Activated T-helper 2 cell treated with anti-CD3 and anti-CD28 coated beads, Interferon-gamma antibody, Interleukin-2, Interleukin-4, amounts not matched to agents 10 μg/mL and 5 μg/mL and 100 μg/mL, durations not matched to agents 14 hours and 24 hours and 36 hours (primary cell): ENCODE results near the gene SLC7A6. TPM values are rescaled to one million over a fixed set of nuclear protein-coding genes. Genes with fewer than 3 reads are reported as not detected.

ENCODE experiments used
- DNase-seq: peaks from one replicate; pipeline ENCODE4 v3.0.0; 2021; ENCODE audit warnings: low spot score
- H3K27ac Mint-ChIP-seq: one replicate; pipeline ENCODE4 v1.8.0; 2021; ENCODE audit warnings: mixed read lengths
- H3K27me3 Mint-ChIP-seq: one replicate; pipeline ENCODE4 v1.8.0; 2021; ENCODE audit warnings: low read depth, mixed read lengths
- H3K36me3 Mint-ChIP-seq: one replicate; pipeline ENCODE4 v1.8.0; 2021; ENCODE audit warnings: low read depth, mixed read lengths
- H3K4me1 Mint-ChIP-seq: one replicate; pipeline ENCODE4 v1.8.0; 2021; ENCODE audit warnings: low read depth, mixed read lengths
- H3K4me3 Mint-ChIP-seq: one replicate; pipeline ENCODE4 v1.8.0; 2021; ENCODE audit warnings: low read depth, mild to moderate bottlenecking, moderate library complexity, mixed read lengths
- H3K9me3 Mint-ChIP-seq: one replicate; pipeline ENCODE4 v1.8.0; 2021; ENCODE audit warnings: mixed read lengths
- intact Hi-C: fragments of 100-400 bp; cut with micrococcal nuclease; formaldehyde crosslinking; loops from one replicate; pipeline ENCODE4 v1.15.1; 2023
- total RNA-seq: library from RNA; stranded (reverse); gene quantifications from 2 replicates; pipeline ENCODE4 v1.2.3, GENCODE V29; 2022

Gene SLC7A6
- total RNA-seq, 1 donor from 2014 or later, result 107 TPM

DNA sequence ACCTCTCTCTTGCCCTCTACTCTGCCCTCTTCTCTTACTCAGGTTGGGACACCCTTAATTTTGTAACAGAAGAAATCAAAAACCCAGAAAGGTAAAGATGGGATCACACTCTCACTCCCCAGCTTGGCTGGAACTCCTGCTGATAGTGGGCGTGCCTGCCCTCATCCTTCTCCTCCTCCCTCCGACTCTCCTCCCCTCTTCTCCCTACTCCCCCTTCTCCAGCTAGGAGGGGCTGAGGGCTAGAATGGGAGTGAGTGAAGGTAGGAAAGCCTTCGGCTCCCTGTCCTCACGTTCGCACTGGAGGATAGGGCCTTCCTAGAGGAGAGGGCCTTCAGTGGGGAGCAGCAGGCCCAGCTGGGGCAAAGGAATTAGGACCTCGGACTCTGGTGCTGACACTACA lies 26.1 kb downstream of the SLC7A6 start:
- no peaks in the 10 kb centered on the region for H3K9me3 Mint-ChIP-seq
- no peak for DNase-seq
- peak overlapping the region; percentile 45 for H3K4me3 Mint-ChIP-seq
- no peaks in the 10 kb centered on the region for H3K27me3 Mint-ChIP-seq
- intact Hi-C loops, result no loop called here
- peak overlapping the region; percentile 94 for H3K27ac Mint-ChIP-seq
- peaks cover 82% of the 10 kb centered on the region for H3K36me3 Mint-ChIP-seq
- H3K4me1 Mint-ChIP-seq, result peaks cover 66% of the 10 kb centered on the region

DNA sequence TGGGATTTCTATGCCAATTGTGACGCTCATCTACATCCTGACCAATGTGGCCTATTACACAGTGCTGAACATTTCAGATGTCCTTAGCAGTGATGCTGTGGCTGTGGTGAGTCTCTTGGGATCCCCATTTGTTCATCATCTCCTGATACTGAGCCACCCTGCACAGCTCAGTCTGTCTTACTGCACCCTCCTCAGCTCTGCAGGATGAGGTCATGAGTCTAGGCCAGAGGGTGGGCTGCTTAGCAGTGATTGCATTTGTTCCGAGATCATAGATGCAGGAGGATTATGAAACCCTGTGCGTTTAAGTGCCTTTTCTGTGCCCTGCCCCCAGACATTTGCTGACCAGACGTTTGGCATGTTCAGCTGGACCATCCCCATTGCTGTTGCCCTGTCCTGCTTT lies 26.9 kb downstream of the SLC7A6 start:
- H3K27me3 Mint-ChIP-seq, result no peaks in the 10 kb centered on the region
- H3K4me3 Mint-ChIP-seq, result no peak overlapping the region
- peaks cover 58% of the 10 kb centered on the region for H3K4me1 Mint-ChIP-seq
- intact Hi-C loops, result no loop called here
- peak overlapping the region; percentile 79 for H3K27ac Mint-ChIP-seq
- no peaks in the 10 kb centered on the region for H3K9me3 Mint-ChIP-seq
- no peak for DNase-seq
- H3K36me3 Mint-ChIP-seq, result peaks cover 85% of the 10 kb centered on the region

DNA sequence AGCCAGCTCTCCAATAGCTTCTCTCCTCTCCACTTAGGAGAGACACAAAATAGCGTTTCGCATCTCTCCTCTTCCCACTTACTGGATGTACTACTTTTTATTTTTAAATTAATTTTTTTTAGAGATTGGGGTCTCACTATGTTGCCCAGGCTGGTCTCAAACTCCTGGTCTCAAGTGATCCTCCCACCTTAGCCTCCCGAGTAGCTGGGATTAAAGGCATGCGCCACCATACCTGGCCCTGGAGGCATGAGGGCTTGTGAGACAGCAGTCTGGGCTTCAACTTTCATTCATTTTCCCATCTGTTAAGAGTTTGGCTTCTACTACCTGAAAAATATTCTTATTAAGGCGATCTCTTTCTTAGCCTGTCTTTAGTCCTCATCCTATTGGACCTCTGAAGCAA lies 28.1 kb downstream of the SLC7A6 start:
- intact Hi-C loops, result no loop called here
- Mint-ChIP-seq H3K4me1 (peaks cover 50% of the 10 kb centered on the region), H3K27ac (peak overlapping the region; percentile 34), H3K36me3 (peaks cover 87% of the 10 kb centered on the region), H3K4me3 (no peak overlapping the region), H3K27me3 (no peaks in the 10 kb centered on the region), H3K9me3 (no peaks in the 10 kb centered on the region)
- DNase-seq, result no peak

GRCh38 chr16:68296291-68296690 lies 32.0 kb downstream of the SLC7A6 start:
- no peaks in the 10 kb centered on the region for H3K9me3 Mint-ChIP-seq
- peak overlapping the region; percentile 29 for H3K27ac Mint-ChIP-seq
- peaks cover 92% of the 10 kb centered on the region for H3K36me3 Mint-ChIP-seq
- peaks cover 19% of the 10 kb centered on the region for H3K4me1 Mint-ChIP-seq
- intact Hi-C loops, result no loop called here
- DNase-seq, result no peak
- H3K27me3 Mint-ChIP-seq, result no peaks in the 10 kb centered on the region
- no peak overlapping the region for H3K4me3 Mint-ChIP-seq

DNA sequence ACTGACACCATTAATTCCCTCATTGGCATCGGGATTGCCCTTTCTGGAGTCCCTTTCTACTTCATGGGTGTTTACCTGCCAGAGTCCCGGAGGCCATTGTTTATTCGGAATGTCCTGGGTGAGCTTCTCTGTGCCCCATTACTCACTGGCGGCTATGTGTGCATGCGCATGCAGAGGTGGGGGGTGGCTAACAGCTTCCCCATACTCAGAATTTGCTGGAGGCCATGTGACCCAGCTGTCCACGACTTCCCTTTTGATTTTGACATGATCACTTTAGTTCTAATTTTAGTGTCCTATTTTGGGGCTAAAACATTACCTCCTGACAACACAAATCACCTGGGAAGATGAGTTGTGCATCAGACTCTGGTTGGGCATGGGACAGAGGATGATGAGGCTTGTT lies 32.4 kb downstream of the SLC7A6 start:
- Mint-ChIP-seq H3K36me3 (peaks cover 92% of the 10 kb centered on the region), H3K4me3 (no peak overlapping the region), H3K9me3 (no peaks in the 10 kb centered on the region), H3K27ac (peak overlapping the region; percentile 29), H3K27me3 (no peaks in the 10 kb centered on the region), H3K4me1 (peaks cover 15% of the 10 kb centered on the region)
- no peak for DNase-seq
- intact Hi-C loops, result no loop called here

DNA sequence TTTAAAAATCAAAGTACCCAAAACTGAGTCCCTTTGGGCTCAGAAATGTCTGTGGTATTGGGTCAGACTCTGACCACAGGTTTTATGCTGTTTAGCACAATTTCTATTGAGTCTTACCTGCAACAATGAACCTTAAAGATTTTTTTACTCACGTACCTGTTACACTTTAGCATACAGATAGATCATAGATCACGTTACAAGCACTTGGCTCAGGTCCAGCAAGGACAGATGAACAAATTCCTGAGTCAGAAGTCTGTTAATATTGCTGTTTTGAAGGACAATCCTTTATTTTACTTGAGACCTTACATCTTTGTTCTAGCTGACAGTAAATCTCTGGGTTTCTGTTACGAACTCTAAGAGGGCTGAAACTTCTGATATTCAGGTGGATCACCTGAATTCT lies 33.6 kb downstream of the SLC7A6 start:
- intact Hi-C loops, result no loop called here
- peak overlapping the region; percentile 25 for H3K27ac Mint-ChIP-seq
- peaks cover 93% of the 10 kb centered on the region for H3K36me3 Mint-ChIP-seq
- no peak overlapping the region for H3K4me3 Mint-ChIP-seq
- H3K4me1 Mint-ChIP-seq, result peaks cover 6% of the 10 kb centered on the region
- no peaks in the 10 kb centered on the region for H3K9me3 Mint-ChIP-seq
- no peaks in the 10 kb centered on the region for H3K27me3 Mint-ChIP-seq
- DNase-seq, result no peak

- peaks cover 5% of the 10 kb centered on the region for H3K4me1 Mint-ChIP-seq
- no peaks in the 10 kb centered on the region for H3K9me3 Mint-ChIP-seq
- DNase-seq, result no peak
- peak overlapping the region; percentile 25 for H3K27ac Mint-ChIP-seq
- H3K4me3 Mint-ChIP-seq, result no peak overlapping the region
- peaks cover 92% of the 10 kb centered on the region for H3K36me3 Mint-ChIP-seq
- intact Hi-C loops, result no loop called here
- no peaks in the 10 kb centered on the region for H3K27me3 Mint-ChIP-seq
Measured at GRCh38 chr16:68298312-68298711, 34.0 kb downstream of the SLC7A6 start.

- peaks cover 95% of the 10 kb centered on the region for H3K36me3 Mint-ChIP-seq
- no peak for DNase-seq
- H3K4me1 Mint-ChIP-seq, result peaks cover 1% of the 10 kb centered on the region
- no peak overlapping the region for H3K4me3 Mint-ChIP-seq
- intact Hi-C loops, result no loop called here
- H3K27ac Mint-ChIP-seq, result no peak overlapping the region
- no peaks in the 10 kb centered on the region for H3K9me3 Mint-ChIP-seq
- no peaks in the 10 kb centered on the region for H3K27me3 Mint-ChIP-seq
Measured at GRCh38 chr16:68298907-68299561, 34.7 kb downstream of the SLC7A6 start.

GRCh38 chr16:68299571-68300453 lies 35.5 kb downstream of the SLC7A6 start:
- intact Hi-C loops, result no loop called here
- DNase-seq, result no peak
- Mint-ChIP-seq H3K27me3 (no peaks in the 10 kb centered on the region), H3K9me3 (no peaks in the 10 kb centered on the region), H3K27ac (no peak overlapping the region), H3K36me3 (peaks cover 93% of the 10 kb centered on the region), H3K4me1 (peaks cover 3% of the 10 kb centered on the region), H3K4me3 (no peak overlapping the region)

DNA sequence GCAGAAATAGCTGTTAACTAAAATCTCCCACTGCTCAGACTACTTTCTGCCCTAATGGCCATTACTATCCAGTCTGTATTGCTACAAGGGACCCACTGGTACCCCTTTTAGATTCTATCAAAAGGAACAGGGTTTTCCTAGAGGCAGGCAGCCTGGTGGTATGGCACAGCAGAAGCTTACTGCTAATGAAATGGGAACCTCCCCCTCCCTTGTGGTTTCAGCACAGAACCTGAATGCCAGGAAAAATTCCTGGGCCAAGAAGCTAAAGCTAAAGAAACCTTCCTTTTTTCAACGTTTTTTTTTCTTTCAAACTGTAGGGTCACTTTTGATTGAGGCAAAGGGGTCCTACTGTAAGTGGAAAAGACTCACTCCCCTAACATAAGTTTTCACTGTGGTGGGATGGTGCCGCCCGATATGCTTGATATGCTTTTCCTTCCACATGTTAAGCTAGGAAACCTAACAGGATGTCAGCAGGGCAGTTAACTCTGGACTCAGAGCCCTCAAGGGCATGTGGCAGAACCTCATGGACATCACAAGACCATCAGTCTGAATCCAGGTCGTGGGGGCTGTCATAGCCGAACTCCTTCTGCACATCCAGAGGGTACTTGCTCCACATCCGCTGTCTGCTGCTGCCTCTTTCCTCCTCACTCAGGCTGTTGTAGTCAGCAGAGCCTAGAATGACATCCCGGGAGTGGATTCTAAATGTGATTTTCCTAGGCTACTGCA lies 36.6 kb downstream of the SLC7A6 start:
- H3K4me1 Mint-ChIP-seq, result peaks cover 3% of the 10 kb centered on the region
- H3K27ac Mint-ChIP-seq, result peak overlapping the region; percentile 40
- H3K27me3 Mint-ChIP-seq, result no peaks in the 10 kb centered on the region
- DNase-seq, result no peak
- intact Hi-C loops, result no loop called here
- no peak overlapping the region for H3K4me3 Mint-ChIP-seq
- H3K9me3 Mint-ChIP-seq, result no peaks in the 10 kb centered on the region
- H3K36me3 Mint-ChIP-seq, result peaks cover 92% of the 10 kb centered on the region

GRCh38 chr16:68306633-68307032 lies 42.3 kb downstream of the SLC7A6 start:
- no peak overlapping the region for H3K27ac Mint-ChIP-seq
- DNase-seq, result no peak
- H3K4me3 Mint-ChIP-seq, result no peak overlapping the region
- H3K36me3 Mint-ChIP-seq, result peaks cover 54% of the 10 kb centered on the region
- intact Hi-C loops, result no loop called here
- peaks cover 15% of the 10 kb centered on the region for H3K4me1 Mint-ChIP-seq
- no peaks in the 10 kb centered on the region for H3K27me3 Mint-ChIP-seq
- no peaks in the 10 kb centered on the region for H3K9me3 Mint-ChIP-seq

- Mint-ChIP-seq H3K27ac (peak overlapping the region; percentile 83), H3K4me3 (peak overlapping the region; percentile 91), H3K36me3 (peaks cover 38% of the 10 kb centered on the region), H3K4me1 (peaks cover 24% of the 10 kb centered on the region), H3K27me3 (no peaks in the 10 kb centered on the region), H3K9me3 (no peaks in the 10 kb centered on the region)
- intact Hi-C loops, result loop anchor here (1.0 to 10.0 kb wide), 4 partner anchors 10 to 225 kb away; partner anchors contain the start of genes NFATC3 and SLC7A6
- DNase-seq, result no peak
Measured at GRCh38 chr16:68309799-68310198, 45.5 kb downstream of the SLC7A6 start.
